NT2/D1 (cell line): ENCODE data around the gene IFNGR2.

Experiments
- SUZ12 ChIP-seq: IDR thresholded peaks from 2 replicates; pipeline ENCODE4 v1.6.1; 2011; ENCODE audit not compliant: insufficient read length, insufficient read depth; ENCODE audit errors: extremely low read depth
- YY1 ChIP-seq: IDR thresholded peaks from 2 replicates; pipeline ENCODE4 v1.6.1; 2011; ENCODE audit not compliant: insufficient read length, insufficient read depth
- ZNF274 ChIP-seq: IDR thresholded peaks from 2 replicates; pipeline ENCODE4 v1.6.1; 2011; ENCODE audit warnings: mild to moderate bottlenecking, low read depth, low read length

DNA sequence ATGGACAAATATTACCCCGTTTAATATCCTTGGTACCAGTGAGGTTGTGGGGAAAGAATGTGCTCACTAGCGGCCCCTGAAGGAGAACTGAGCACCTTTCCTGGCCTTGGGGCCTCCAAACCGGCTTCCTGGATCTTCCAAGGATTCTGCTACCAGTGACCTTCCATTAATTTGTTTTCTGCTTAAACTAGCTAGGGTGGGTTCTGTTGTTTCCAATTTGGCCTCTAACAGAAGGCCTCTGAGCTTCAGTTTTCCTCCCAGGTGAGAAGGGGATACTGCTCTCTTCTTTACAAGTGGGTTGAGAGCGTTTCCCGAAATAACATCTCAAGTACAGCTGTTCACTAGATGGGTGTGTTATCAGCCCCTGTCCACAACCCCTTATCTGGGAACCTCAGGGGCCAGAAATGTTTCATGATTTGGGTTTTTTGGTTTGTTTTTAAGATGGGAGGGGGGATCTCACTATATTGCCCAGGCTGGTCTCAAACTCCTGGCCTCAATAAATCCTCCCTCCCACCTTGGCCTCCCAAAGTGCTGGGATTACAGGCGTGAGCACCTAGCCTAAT lies 16.9 kb upstream of the IFNGR2 start:
- TF ChIP-seq ZNF274 (no peak), SUZ12 (no peak), YY1 (no peak)
